Activated T-cell treated with anti-CD3 and anti-CD28 coated beads for 48 hours (primary cell): ENCODE data around the gene CNTNAP2.

Source experiments
- DNase-seq: peaks from one replicate; pipeline ENCODE4 v3.0.0-alpha.2; 2020; ENCODE audit warnings: low read depth

Gene CNTNAP2

GRCh38 chr7:146773506-146773905 is 656.9 kb downstream of the CNTNAP2 start:
- DNase-seq = no peak

- no peak for DNase-seq
Observed at GRCh38 chr7:146781352-146782116, 664.9 kb downstream of the CNTNAP2 start.

GRCh38 chr7:146787266-146787665 is 670.7 kb downstream of the CNTNAP2 start:
- DNase-seq = no peak

- DNase-seq = no peak
Observed at GRCh38 chr7:146788008-146788407, 671.4 kb downstream of the CNTNAP2 start.

- DNase-seq = no peak
Observed at GRCh38 chr7:146791344-146792285, 675.0 kb downstream of the CNTNAP2 start.

GRCh38 chr7:146804620-146805019 is 688.0 kb downstream of the CNTNAP2 start:
- no peak for DNase-seq

- DNase-seq = no peak
Observed at GRCh38 chr7:146805082-146805481, 688.5 kb downstream of the CNTNAP2 start.

GRCh38 chr7:146826329-146826728 is 709.7 kb downstream of the CNTNAP2 start:
- no peak for DNase-seq

- DNase-seq = no peak
Observed at GRCh38 chr7:146830686-146831085, 714.1 kb downstream of the CNTNAP2 start.

GRCh38 chr7:146831875-146832274 is 715.3 kb downstream of the CNTNAP2 start:
- no peak for DNase-seq

- DNase-seq = no peak
Observed at GRCh38 chr7:146844405-146844804, 727.8 kb downstream of the CNTNAP2 start.

- no peak for DNase-seq
Observed at GRCh38 chr7:146858690-146859089, 742.1 kb downstream of the CNTNAP2 start.

GRCh38 chr7:146861701-146862100 is 745.1 kb downstream of the CNTNAP2 start:
- DNase-seq = no peak

GRCh38 chr7:146862415-146862814 is 745.8 kb downstream of the CNTNAP2 start:
- DNase-seq = no peak

GRCh38 chr7:146864644-146865043 is 748.0 kb downstream of the CNTNAP2 start:
- no peak for DNase-seq

GRCh38 chr7:146865696-146866095 is 749.1 kb downstream of the CNTNAP2 start:
- no peak for DNase-seq

- DNase-seq = no peak
Observed at GRCh38 chr7:146874722-146875121, 758.1 kb downstream of the CNTNAP2 start.

GRCh38 chr7:146875237-146875785 is 758.7 kb downstream of the CNTNAP2 start:
- DNase-seq = no peak

GRCh38 chr7:146875981-146876380 is 759.4 kb downstream of the CNTNAP2 start:
- DNase-seq = no peak

- no peak for DNase-seq
Observed at GRCh38 chr7:146876411-146876810, 759.8 kb downstream of the CNTNAP2 start.

- DNase-seq = no peak
Observed at GRCh38 chr7:146878901-146879300, 762.3 kb downstream of the CNTNAP2 start.

GRCh38 chr7:146885231-146885630 is 768.6 kb downstream of the CNTNAP2 start:
- DNase-seq = no peak
